Panc1 (cell line): Measurements from ENCODE around the gene RFX7. TPM values are rescaled to one million over a fixed set of nuclear protein-coding genes. Genes with fewer than 3 reads are reported as not detected.

Experiments
- ATAC-seq: fragments of 200-7000 bp; cut with Tn5 transposase; 2 replicates; pipeline ENCODE4 v1.9.1; 2020; ENCODE audit warnings: mild to moderate bottlenecking, moderate library complexity
- BruUV-seq: library from RNA; stranded (reverse); fragments of 400-500 nt; replicated peaks from 2 replicates; lab custom pipeline; 2021; lab: Mats Ljungman, UMichigan
- CTCF ChIA-PET: fragments of 300-600 bp; sonication (Branson Sonifier 250); formaldehyde crosslinking; loops from one replicate; lab custom pipeline; 2022; ENCODE audit warnings: antibody characterized with exemption; lab: Charles Lee
- POLR2A ChIA-PET: fragments of 300-600 bp; sonication (Branson Sonifier 250); formaldehyde crosslinking; loops from one replicate; lab custom pipeline; 2022; ENCODE audit warnings: antibody characterized with exemption; lab: Charles Lee
- DNase-seq: peaks from one replicate; pipeline ENCODE4 v3.0.0-alpha.2; 2010; ENCODE audit warnings: low read depth, low spot score
- H3K27ac ChIP-seq: 2 replicates; pipeline ENCODE4 v1.5.1; 2011; ENCODE audit warnings: mild to moderate bottlenecking, low read length, inconsistent platforms
- H3K27me3 ChIP-seq: fragments of 200-500 bp; sonication (Bioruptor generic); 2 replicates; pipeline ENCODE4 v1.6.0; 2014; ENCODE audit warnings: low read length, inconsistent platforms; ENCODE audit not compliant: control insufficient read depth, insufficient read depth
- H3K36me3 ChIP-seq: fragments of 200-500 bp; sonication (Bioruptor generic); 2 replicates; pipeline ENCODE4 v1.5.1; 2014; ENCODE audit warnings: inconsistent platforms, mild to moderate bottlenecking, low read length, moderate library complexity; ENCODE audit not compliant: control insufficient read depth, insufficient read depth
- H3K4me1 ChIP-seq: 2 replicates; pipeline ENCODE4 v1.5.1; 2011; ENCODE audit warnings: inconsistent platforms, mild to moderate bottlenecking, low read length, moderate library complexity; ENCODE audit not compliant: control insufficient read depth, insufficient read depth
- H3K4me3 ChIP-seq, 2 experiments: 2 replicates each; pipeline ENCODE4 v1.5.1; 2011 to 2012; ENCODE audit warnings: low read depth in 2 of 2, low read length in 2 of 2, mild to moderate bottlenecking in 2 of 2, inconsistent platforms in 1 of 2, moderate library complexity in 1 of 2
- H3K9me3 ChIP-seq: fragments of 200-500 bp; sonication (Bioruptor generic); 2 replicates; pipeline ENCODE4 v1.5.1; 2014; ENCODE audit warnings: low read depth, mild to moderate bottlenecking, inconsistent platforms, low read length, moderate library complexity; ENCODE audit not compliant: control insufficient read depth, insufficient read depth
- POLR2AphosphoS5 ChIP-seq: IDR thresholded peaks from 2 replicates; pipeline ENCODE4 v1.6.1; 2012; ENCODE audit warnings: mild to moderate bottlenecking, low read depth, low read length, moderate library complexity
- SIN3A ChIP-seq: IDR thresholded peaks from 2 replicates; pipeline ENCODE4 v1.6.1; 2012; ENCODE audit warnings: low read depth, mild to moderate bottlenecking, low read length, moderate library complexity, borderline replicate concordance; ENCODE audit not compliant: insufficient read depth
- TCF7L2 ChIP-seq: IDR thresholded peaks from 2 replicates; pipeline ENCODE4 v1.6.1; 2011; ENCODE audit warnings: mild to moderate bottlenecking, low read depth, low read length, inconsistent platforms
- in situ Hi-C: cut with HindIII; loops from 2 replicates; pipeline ENCODE4 v1.10.0; 2016; ENCODE audit warnings: low sequenced_read_pairs, low pct_unique_long_range_greater_than_20kb
- intact Hi-C: fragments of 100-400 bp; cut with micrococcal nuclease; formaldehyde crosslinking; loops from one replicate; pipeline ENCODE4 v1.10.0; 2022; ENCODE audit not compliant: unreplicated experiment
- total RNA-seq: library from RNA; stranded (reverse); gene quantifications from one replicate; pipeline ENCODE4 v1.2.1, GENCODE V29; 2021; ENCODE audit not compliant: unreplicated experiment
- TF ChIP-seq, protein P1 (sequence below), 2 experiments: IDR thresholded peaks; 2 replicates each; pipeline ENCODE4 v1.6.1; 2011 to 2012; ENCODE audit warnings: low read depth in 2 of 2, control low read depth in 1 of 2, low read length in 1 of 2, mild to moderate bottlenecking in 1 of 2, moderate library complexity in 1 of 2; ENCODE audit not compliant: insufficient read depth in 1 of 2
- TF ChIP-seq, protein P2 (sequence below): fragments of 450-650 bp; IDR thresholded peaks from 2 replicates; pipeline ENCODE4 v1.5.1; 2017; ENCODE audit warnings: mild to moderate bottlenecking

The RFX7 gene
- total RNA-seq, 1 experiment from 2014 or later = 24.2 TPM

DNA sequence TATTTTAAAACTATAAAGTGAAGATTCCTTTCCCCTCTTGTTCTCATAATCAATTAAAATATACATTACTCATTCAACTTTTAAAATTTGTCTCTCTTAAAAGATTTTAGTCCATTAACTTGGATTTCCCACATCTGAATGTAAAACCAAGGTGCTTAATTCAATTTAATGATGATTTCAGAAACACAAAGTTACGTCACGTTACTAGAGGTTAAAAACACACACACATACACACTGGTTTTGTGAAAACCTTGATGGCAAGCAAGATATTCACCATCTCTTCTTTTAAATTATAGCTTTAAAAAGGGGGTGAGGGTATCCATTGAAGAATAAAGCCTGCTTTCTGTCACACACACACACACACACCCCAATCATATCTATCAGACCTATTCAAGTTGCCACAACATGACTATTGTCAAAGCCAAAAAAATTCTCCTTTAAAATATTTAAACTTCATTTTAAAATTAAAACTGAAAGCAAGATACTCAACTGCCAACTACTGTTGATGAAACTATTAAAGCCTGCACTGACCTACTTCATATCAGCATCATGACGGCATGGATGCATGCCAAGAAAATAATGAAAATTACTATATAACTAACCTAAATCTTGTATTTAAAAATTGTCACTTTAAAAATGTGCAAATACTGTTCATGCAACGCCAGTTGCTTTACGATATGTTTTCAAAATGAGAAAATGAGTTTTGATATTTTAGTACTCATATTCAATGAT, 2.1 kb downstream of the RFX7 start (continued):
- TF ChIP-seq, protein P1, sequence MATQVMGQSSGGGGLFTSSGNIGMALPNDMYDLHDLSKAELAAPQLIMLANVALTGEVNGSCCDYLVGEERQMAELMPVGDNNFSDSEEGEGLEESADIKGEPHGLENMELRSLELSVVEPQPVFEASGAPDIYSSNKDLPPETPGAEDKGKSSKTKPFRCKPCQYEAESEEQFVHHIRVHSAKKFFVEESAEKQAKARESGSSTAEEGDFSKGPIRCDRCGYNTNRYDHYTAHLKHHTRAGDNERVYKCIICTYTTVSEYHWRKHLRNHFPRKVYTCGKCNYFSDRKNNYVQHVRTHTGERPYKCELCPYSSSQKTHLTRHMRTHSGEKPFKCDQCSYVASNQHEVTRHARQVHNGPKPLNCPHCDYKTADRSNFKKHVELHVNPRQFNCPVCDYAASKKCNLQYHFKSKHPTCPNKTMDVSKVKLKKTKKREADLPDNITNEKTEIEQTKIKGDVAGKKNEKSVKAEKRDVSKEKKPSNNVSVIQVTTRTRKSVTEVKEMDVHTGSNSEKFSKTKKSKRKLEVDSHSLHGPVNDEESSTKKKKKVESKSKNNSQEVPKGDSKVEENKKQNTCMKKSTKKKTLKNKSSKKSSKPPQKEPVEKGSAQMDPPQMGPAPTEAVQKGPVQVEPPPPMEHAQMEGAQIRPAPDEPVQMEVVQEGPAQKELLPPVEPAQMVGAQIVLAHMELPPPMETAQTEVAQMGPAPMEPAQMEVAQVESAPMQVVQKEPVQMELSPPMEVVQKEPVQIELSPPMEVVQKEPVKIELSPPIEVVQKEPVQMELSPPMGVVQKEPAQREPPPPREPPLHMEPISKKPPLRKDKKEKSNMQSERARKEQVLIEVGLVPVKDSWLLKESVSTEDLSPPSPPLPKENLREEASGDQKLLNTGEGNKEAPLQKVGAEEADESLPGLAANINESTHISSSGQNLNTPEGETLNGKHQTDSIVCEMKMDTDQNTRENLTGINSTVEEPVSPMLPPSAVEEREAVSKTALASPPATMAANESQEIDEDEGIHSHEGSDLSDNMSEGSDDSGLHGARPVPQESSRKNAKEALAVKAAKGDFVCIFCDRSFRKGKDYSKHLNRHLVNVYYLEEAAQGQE (IDR thresholded peaks at IDR 0.05; ENCODE audit: insufficient read depth in 1 of 2, low read depth in 2 of 2, low read length in 1 of 2) = no peak

DNA sequence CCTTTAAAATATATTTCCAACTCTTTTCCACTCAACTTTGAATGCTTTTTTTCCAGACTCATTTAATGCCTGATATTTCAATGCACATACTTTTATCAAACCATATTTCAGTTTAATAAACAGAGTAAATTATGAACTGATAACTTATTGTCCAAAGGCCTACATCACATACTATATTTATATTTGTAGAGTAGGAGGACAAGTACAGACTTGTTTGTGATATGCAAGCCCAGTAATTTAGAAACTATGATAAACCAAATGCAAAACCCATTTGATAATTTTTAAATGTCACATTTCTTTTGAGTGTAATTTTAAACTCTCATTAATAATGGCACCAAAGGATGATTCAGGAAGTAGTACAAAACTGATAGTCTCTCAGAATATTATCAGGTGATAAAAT, 3.3 kb downstream of the RFX7 start:
- intact Hi-C loops = loop anchor here (10.0 kb wide), 2 partner anchors 136 to 246 kb away; partner anchors contain the start of gene NEDD4
- ATAC-seq = no peak
- in situ Hi-C loops = no loop called here
- POLR2A ChIA-PET = interaction anchor here (0.7 kb wide), 1 partner anchor 674 kb away, joined by 9 read pairs; no protein-coding TSS in a partner anchor
- no peak overlapping the region for H3K4me3 ChIP-seq
- CTCF ChIA-PET = no interaction called here
- peaks cover 19% of the 10 kb centered on the region for H3K4me1 ChIP-seq
- no peaks in the 10 kb centered on the region for H3K9me3 ChIP-seq
- no peak for TF ChIP-seq SIN3A
- TF ChIP-seq TCF7L2 = no peak
- TF ChIP-seq, protein P2, sequence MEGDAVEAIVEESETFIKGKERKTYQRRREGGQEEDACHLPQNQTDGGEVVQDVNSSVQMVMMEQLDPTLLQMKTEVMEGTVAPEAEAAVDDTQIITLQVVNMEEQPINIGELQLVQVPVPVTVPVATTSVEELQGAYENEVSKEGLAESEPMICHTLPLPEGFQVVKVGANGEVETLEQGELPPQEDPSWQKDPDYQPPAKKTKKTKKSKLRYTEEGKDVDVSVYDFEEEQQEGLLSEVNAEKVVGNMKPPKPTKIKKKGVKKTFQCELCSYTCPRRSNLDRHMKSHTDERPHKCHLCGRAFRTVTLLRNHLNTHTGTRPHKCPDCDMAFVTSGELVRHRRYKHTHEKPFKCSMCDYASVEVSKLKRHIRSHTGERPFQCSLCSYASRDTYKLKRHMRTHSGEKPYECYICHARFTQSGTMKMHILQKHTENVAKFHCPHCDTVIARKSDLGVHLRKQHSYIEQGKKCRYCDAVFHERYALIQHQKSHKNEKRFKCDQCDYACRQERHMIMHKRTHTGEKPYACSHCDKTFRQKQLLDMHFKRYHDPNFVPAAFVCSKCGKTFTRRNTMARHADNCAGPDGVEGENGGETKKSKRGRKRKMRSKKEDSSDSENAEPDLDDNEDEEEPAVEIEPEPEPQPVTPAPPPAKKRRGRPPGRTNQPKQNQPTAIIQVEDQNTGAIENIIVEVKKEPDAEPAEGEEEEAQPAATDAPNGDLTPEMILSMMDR = no peak
- TF ChIP-seq, protein P1 (IDR thresholded peaks at IDR 0.05; ENCODE audit: insufficient read depth in 1 of 2, low read depth in 2 of 2, low read length in 1 of 2) = no peak
- no peak for TF ChIP-seq POLR2AphosphoS5
- BruUV-seq = no TSS peak
- H3K36me3 ChIP-seq = no peaks in the 10 kb centered on the region; the same call in 1 of the 2 replicates
- DNase-seq = no peak
- H3K27me3 ChIP-seq = no peaks in the 10 kb centered on the region
- no peak overlapping the region for H3K27ac ChIP-seq
